Progenitor cell of endocrine pancreas (in vitro differentiated cells): Measurements from ENCODE around the gene PSMG3. TPM values are rescaled to one million over a fixed set of nuclear protein-coding genes. Genes with fewer than 3 reads are reported as not detected.

Source experiments
- DNase-seq: peaks from one replicate; pipeline ENCODE4 v3.0.0; 2021; ENCODE audit warnings: low spot score; ENCODE audit not compliant: unreplicated experiment
- H3K27ac Mint-ChIP-seq: 2 replicates; pipeline ENCODE4 v1.8.0; 2021; ENCODE audit warnings: mild to moderate bottlenecking, moderate library complexity, mixed read lengths
- H3K27me3 Mint-ChIP-seq: 2 replicates; pipeline ENCODE4 v1.8.0; 2021; ENCODE audit warnings: mixed read lengths
- H3K36me3 Mint-ChIP-seq: 2 replicates; pipeline ENCODE4 v1.8.0; 2022; ENCODE audit warnings: mixed read lengths; ENCODE audit not compliant: insufficient read depth
- H3K4me1 Mint-ChIP-seq: 2 replicates; pipeline ENCODE4 v1.8.0; 2021; ENCODE audit warnings: low read depth, mixed read lengths
- H3K4me3 Mint-ChIP-seq: 2 replicates; pipeline ENCODE4 v1.8.0; 2021; ENCODE audit warnings: low read depth, mild to moderate bottlenecking, moderate library complexity, mixed read lengths
- H3K9me3 Mint-ChIP-seq: 2 replicates; pipeline ENCODE4 v1.8.0; 2021; ENCODE audit warnings: low read depth, mixed read lengths
- CTCF ChIP-seq: fragments of 200-600 bp; sonication (generic); IDR thresholded peaks from one replicate; pipeline ENCODE4 v1.5.0; 2021; ENCODE audit warnings: antibody characterized with exemption, mild to moderate bottlenecking; ENCODE audit not compliant: unreplicated experiment
- total RNA-seq: library from RNA; stranded (reverse); gene quantifications from 2 replicates; pipeline ENCODE4 v1.2.1, GENCODE V29; 2021

PSMG3 gene
- total RNA-seq, 1 donor from 2014 or later: 29.1 TPM

- peaks cover under 1% of the 10 kb centered on the region for H3K4me1 Mint-ChIP-seq
- no peaks in the 10 kb centered on the region for H3K9me3 Mint-ChIP-seq
- TF ChIP-seq CTCF: no peak
- no peak overlapping the region for H3K4me3 Mint-ChIP-seq
- H3K36me3 Mint-ChIP-seq: no peaks in the 10 kb centered on the region
- no peaks in the 10 kb centered on the region for H3K27me3 Mint-ChIP-seq
- DNase-seq: no peak
- H3K27ac Mint-ChIP-seq: no peak overlapping the region
Observed at GRCh38 chr7:1550005-1550845, 19.6 kb downstream of the PSMG3 start.

- Mint-ChIP-seq H3K4me1 (no peaks in the 10 kb centered on the region), H3K27me3 (no peaks in the 10 kb centered on the region), H3K9me3 (no peaks in the 10 kb centered on the region), H3K4me3 (no peak overlapping the region), H3K27ac (no peak overlapping the region), H3K36me3 (no peaks in the 10 kb centered on the region)
- DNase-seq: no peak
- TF ChIP-seq CTCF: no peak
Observed at GRCh38 chr7:1549357-1550004, 20.4 kb downstream of the PSMG3 start.

- no peak overlapping the region for H3K27ac Mint-ChIP-seq
- no peak for DNase-seq
Observed at GRCh38 chr7:1548944-1549343, 20.9 kb downstream of the PSMG3 start.

GRCh38 chr7:1548438-1548831 is 21.4 kb downstream of the PSMG3 start:
- no peak for DNase-seq
- Mint-ChIP-seq H3K27me3 (no peaks in the 10 kb centered on the region), H3K36me3 (no peaks in the 10 kb centered on the region), H3K9me3 (no peaks in the 10 kb centered on the region), H3K4me1 (no peaks in the 10 kb centered on the region), H3K4me3 (no peak overlapping the region), H3K27ac (no peak overlapping the region)
- no peak for TF ChIP-seq CTCF

More at GRCh38 chr7:1548944-1549343, 20.9 kb downstream of the PSMG3 start:
- no peaks in the 10 kb centered on the region for H3K9me3 Mint-ChIP-seq
- no peaks in the 10 kb centered on the region for H3K4me1 Mint-ChIP-seq
- no peaks in the 10 kb centered on the region for H3K36me3 Mint-ChIP-seq
- no peak for TF ChIP-seq CTCF
- H3K27me3 Mint-ChIP-seq: no peaks in the 10 kb centered on the region
- H3K4me3 Mint-ChIP-seq: no peak overlapping the region

- TF ChIP-seq CTCF: no peak
- H3K27ac Mint-ChIP-seq: no peak overlapping the region
Observed at GRCh38 chr7:1547777-1548437, 21.9 kb downstream of the PSMG3 start.

More at GRCh38 chr7:1547777-1548437, 21.9 kb downstream of the PSMG3 start:
- DNase-seq: no peak
- Mint-ChIP-seq H3K36me3 (no peaks in the 10 kb centered on the region), H3K9me3 (no peaks in the 10 kb centered on the region), H3K4me3 (no peak overlapping the region), H3K4me1 (no peaks in the 10 kb centered on the region), H3K27me3 (no peaks in the 10 kb centered on the region)
